Hippocampal formation (tissue), 2 donors: ENCODE measurements around the gene GCNT1.
"Not testable (repeated sequence)": the region's sequence is repeated elsewhere in the genome, so short reads cannot be mapped to it uniquely, and the experiment has no call there.

ENCODE experiments used
- DNase-seq, 2 donors: peaks; one replicate each; lab custom pipeline; 2025; lab: John Stamatoyannopoulos, UW

Gene GCNT1

DNA sequence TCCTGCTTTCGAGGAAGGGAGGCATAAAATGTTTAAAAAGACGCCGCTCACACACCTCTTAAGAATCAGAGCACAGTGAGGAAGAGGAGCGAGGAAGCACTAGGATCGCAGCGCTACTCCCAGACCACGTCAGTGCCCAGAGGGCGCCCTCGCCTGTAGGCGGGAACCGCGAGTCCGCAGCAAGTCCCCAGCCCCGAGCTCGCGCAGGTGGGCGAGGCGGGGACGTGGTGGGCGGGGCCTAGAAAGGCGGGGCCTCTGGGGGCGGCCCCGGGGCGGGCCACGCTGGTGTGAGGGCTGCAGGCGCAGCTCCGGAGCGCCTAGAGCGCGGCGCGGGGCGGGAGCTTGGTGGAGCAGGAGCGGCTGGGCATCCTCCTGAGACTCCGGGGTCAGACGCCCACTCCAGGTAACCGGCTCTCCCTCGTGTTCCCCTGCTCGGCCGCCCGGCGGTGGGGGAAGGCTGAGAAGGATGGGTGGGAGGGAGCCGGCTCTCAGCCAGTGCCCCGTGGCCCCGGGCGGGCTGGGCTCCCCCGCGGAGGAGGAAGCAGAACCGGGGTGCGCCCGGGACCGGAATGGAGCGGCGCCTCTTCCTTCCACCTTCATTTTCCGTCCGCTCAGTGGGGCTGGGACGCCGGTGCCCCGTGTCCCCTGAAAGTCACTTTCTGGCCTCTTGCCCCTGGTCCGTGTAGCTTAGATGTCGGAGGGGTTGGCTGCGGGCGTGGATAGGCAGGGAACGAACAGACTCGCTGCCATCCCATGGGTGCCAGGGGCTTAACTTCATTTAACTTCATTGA lies at the start of gene GCNT1:
Gene GCNT1 (plus strand): TSS at position 280 of the 791 bp plus-strand sequence. CDS start 43,200 bp downstream, outside the sequence.
- DNase-seq: peak in 1 of 2 donors; percentile 30

DNA sequence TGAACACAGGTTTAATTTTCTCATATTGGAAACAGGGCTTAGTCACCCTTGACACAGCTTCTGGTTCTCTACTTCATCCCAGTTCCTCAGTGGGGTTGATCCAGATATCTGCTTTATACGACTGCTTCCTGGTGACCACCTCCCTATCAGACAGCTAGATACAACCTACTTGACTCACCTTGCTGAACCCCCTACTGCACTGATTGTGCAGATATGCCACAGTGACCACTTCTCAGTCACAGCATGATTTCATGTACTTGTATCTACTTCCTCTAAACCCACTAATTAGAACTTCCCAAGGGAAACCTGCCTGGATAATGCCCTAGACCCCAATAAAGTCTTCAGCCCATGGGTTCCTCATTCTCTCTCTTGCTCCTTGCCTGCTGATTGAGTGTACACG lies 46.3 kb upstream of the GCNT1 start:
- DNase-seq: no peak

DNA sequence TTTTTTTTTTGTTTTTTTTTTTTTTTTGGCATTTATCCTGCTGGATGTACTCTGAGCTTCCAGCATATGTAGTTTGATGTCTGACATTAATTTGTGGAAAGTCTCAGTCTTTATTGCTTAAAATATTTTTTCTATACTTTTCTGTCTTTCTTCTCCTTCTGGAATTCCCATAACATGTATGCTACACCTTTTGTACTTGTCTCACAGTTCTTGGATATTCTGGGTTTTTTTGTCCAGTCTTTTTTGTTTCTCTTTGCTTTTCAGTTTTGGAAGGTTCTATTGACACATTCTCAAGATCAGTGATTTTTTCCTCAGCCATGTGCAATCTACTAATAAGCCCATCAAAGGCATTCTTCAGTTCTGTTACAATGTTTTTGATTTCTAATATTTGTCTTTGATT lies 45.3 kb upstream of the GCNT1 start:
- no peak for DNase-seq

DNA sequence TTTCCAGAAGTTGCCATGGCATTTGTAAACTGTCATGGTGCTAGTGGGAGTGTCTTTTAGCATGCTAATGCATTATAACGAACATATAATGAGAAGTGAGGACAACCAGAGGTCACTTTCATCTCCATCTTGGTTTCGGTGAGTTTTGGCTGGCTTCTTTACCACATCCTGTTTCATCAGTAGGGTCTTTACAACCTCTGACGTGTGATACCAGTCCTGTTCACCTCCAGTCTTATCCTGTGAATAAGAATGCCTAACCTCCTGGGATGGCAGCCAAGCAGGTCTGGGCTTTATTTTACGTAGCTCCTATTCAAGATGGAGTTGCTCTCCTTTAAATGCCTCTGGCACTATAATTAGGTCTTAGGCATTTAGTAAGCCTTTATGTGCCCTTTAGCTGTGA lies 44.3 kb upstream of the GCNT1 start:
- no peak for DNase-seq

DNA sequence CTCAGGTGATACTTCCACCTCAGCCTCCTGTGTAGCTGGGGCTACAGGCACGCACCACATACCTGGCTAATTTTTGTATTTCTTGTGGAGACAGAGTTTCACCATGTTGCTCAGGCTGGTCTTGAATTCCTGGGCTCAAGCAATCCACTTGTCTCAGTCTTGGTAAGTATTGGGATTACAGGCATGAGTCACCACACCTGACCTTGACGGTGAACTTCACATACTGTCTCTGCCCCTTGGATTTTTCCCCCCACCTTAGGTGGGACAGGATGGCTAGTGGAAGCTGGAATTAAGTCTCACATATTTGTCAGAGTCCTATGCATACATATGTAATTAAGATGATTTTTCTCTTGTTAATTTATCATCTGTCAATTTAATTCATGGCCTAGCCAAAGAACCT lies 43.8 kb upstream of the GCNT1 start:
- DNase-seq: no peak

- no peak for DNase-seq
These were observed 43.3 kb upstream of the GCNT1 start for GRCh38 chr9:76415731-76416130.

DNA sequence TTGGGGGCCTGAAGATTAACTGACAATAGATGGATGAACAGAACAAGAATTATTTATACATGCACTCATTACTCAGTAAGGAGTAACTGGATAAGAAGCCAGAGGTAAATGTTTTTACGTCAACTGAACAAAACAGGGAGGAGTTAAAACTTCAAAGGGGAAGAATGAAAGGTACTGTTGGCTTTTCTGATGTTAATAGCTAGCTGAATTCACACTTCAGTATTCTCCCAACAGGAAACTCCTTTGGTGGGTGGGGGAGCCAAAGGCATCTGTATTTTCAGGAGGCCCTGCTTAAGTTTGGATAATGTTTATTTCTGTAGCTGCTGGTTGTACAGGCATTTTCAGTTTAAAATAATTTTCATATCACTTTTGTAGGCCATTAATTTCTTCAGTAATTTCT lies 41.6 kb upstream of the GCNT1 start:
- DNase-seq: no peak

DNA sequence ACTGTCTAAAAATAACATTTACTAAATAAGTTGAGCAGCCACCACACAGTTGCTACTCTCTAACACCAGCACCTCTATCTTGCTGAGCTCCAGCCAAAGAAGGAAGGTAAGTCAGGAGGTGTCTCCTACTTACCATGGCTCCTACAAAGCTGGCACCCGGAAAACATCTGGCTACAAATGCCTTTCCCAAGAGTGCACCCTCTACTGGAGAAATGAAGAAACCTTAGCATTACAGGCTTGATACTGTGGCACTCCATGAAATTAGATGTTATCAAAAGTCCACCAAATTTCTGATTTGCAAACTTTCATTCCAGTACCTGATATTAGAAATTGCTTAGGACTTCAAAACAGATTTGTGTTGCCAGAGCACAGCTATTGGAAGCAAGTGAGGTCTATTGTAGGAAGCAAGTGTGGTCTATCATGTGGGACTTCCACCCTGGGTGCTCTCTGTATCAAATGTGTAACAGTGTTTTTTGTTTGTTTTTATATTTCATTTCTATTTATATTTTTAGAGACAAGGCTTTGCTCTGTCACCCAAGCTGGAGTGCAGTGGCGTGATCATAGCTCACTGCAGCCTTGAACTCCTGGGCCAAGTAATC lies 39.1 kb upstream of the GCNT1 start:
- no peak for DNase-seq

GRCh38 chr9:76423216-76424177 lies 35.5 kb upstream of the GCNT1 start:
- no peak for DNase-seq

- no peak for DNase-seq
These were observed 34.5 kb upstream of the GCNT1 start for GRCh38 chr9:76424491-76424890.

DNA sequence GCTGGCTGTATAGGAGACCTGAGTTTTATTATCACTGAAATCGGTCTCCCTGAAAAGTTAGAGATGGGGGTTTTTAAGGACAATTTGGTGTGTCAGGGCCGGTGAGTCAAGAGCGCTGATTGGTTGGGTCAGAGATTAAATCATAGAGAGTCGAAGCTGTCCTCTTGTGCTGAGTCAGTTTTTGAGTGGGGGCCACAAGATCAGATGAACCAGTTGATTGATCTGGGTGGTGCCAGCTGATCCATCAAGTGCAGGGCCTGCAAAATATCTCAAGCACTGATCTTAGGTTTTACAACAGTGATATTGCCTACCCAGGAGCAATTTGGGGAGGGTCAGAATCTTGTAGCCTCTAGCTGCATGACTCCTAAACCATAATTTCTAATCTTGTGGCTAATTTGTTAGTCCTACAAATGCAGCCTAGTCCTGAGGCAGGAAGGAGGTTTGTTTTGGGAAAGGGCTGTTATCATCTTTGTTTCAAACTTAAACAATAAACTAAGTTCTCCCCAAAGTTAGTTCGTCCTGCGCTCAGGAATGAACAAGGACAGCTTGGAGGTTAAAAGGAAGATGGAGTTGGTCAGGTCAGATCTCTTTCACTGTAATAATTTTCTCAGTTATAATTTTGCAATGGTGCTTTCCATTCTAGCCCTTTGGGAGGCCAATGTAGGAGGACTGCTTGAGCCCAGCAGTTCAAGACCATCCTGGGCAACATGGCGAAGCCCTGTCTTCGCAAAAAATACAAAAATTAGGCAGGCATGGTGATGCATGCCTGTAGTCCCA lies 33.1 kb upstream of the GCNT1 start:
- DNase-seq: no peak

DNA sequence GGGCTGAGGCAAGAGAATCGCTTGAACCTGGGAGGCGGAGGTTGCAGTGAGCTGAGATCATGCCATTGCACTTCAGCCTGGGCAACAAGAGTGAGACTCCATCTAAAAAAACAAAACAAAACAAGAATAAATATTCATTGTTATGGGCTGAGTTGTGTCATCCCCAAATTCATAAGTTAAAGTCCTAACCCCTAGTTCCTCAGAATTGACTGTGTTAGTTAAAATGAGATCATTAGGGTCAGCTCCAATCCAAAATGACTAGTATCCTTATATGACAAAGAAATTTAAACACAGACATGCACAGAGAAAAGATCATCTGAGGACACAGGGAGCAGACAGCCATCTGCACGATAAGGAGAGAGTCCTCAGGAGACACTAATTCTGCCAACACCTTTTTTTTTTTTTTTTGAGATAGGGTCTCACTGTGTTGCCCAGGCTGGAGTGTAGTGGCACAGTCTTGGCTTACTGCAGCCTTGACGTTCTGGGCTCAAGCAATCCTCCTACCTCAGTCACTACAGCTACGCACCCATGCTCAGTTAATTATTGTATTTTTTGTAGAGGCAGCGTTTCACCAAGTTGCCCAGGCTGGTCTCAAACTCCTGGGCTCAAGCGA lies 32.1 kb upstream of the GCNT1 start:
- DNase-seq: no peak

GRCh38 chr9:76431601-76432000 lies 27.4 kb upstream of the GCNT1 start:
- no peak for DNase-seq

GRCh38 chr9:76433406-76433805 lies 25.6 kb upstream of the GCNT1 start:
- no peak for DNase-seq

DNA sequence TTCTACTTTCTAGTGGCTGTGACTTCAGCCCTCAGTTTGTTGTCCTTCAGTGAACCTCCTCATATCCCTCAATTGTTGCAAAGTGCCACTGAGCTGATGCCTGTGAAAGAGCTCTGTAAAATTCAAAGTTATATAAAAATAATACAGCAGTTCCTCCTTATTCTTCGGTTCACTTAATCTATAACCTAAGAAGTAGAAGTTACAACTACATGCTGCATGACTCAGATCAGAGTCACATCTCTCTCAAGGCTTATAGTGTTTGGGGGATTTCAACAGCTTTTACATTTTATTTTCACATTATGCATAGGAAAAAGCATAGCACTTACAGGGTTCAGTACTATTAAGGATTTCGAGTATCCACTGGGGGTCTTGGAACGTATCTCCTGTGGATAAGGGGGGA lies 25.1 kb upstream of the GCNT1 start:
- DNase-seq: no peak

DNA sequence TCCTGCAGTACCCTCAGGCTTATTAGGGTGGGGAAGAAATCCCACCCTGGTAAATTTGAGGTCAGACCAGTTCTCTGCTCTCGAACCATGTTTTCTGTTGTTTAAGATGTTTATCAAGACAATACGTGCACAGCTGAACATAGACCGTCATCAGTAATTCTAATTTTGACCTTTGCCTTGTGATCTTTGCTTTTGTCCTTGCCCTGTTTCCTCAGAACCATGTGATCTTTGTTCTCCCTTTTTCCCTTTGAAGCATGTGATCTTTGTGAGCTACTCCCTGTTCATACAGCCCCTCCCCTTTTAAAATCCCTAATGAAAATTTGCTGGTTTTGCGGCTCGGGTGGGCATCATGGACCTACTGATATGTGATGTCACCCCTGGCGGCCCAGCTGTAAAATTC lies 24.1 kb upstream of the GCNT1 start:
- DNase-seq: not testable (repeated sequence)

- DNase-seq: not testable (repeated sequence)
These were observed 21.8 kb upstream of the GCNT1 start for GRCh38 chr9:76437017-76437699.

GRCh38 chr9:76438841-76439588 lies 20.0 kb upstream of the GCNT1 start:
- DNase-seq: no peak

- DNase-seq: no peak
These were observed 17.2 kb upstream of the GCNT1 start for GRCh38 chr9:76441551-76442322.
